DND-41 (cell line): ENCODE data around the gene EFCAB11.

Experiments
- CTCF ChIP-seq: IDR thresholded peaks from 2 replicates; pipeline ENCODE4 v1.5.1; 2012; ENCODE audit warnings: borderline replicate concordance, low read length, moderate library complexity, mild to moderate bottlenecking; ENCODE audit not compliant: poor library complexity, severe bottlenecking; ENCODE audit errors: extremely low read depth
- EZH2 ChIP-seq: IDR thresholded peaks from 3 replicates; pipeline ENCODE4 v1.6.1; 2012; ENCODE audit warnings: borderline replicate concordance, low read depth, mild to moderate bottlenecking, moderate library complexity, low read length, inconsistent platforms; ENCODE audit not compliant: severe bottlenecking

DNA sequence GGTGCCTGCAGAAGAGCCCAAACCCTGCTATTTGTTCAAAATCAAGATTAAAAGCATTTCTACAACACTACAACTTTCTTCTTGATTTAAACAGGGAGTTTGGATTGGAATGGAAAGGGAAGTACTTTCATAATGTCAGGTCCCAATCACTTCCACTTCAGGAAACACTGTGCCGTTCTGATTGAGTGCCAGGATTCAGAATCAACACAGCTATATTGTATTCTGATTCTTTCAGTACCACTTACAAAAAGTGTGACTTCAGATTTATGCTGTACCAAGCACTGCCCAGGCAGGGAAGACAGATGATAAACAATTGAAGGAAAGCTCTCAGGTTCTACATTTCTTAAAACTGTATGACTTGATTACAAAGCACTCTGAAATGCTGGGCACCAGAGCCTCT, 4.4 kb upstream of the EFCAB11 start:
- TF ChIP-seq CTCF (no peak), EZH2 (no peak)
